Pancreas (tissue), 10 donors: ENCODE data around the gene RRM2. TPM values are rescaled to one million over a fixed set of nuclear protein-coding genes. Genes with fewer than 3 reads are reported as not detected.

Experiments used
- ATAC-seq, 4 donors: fragments of 200-7000 bp; cut with Tn5 transposase; one replicate each; pipeline versions ENCODE4 v1.8.0 to v1.9.1; 2020; ENCODE audit warnings: mild to moderate bottlenecking in 4 of 4, moderate library complexity in 4 of 4
- DNase-seq, 6 donors: peaks; one replicate each; pipeline ENCODE4 v3.0.0-alpha.2; 2020
- FAIRE-seq: peaks from 2 replicates; lab custom pipeline; 2012; peaks lifted over from hg19 to GRCh38; lab: Jason Lieb, UNC
- H3K27ac ChIP-seq, 4 donors: fragments of 200-600 bp; sonication (generic); 1 replicate in 3 of 4; 2 replicates in 1 of 4; pipeline versions ENCODE4 v1.5.0 to v1.8.0; 2020
- H3K27me3 ChIP-seq, 4 donors: fragments of 200-600 bp; one replicate each; pipeline ENCODE4 v1.8.0; 2021
- H3K36me3 ChIP-seq, 3 donors: fragments of 200-600 bp; sonication (generic) in 1 of 3; one replicate each; pipeline versions ENCODE4 v1.5.0 to v1.8.0; 2020 to 2021
- H3K4me1 ChIP-seq, 3 donors: fragments of 200-600 bp; one replicate each; pipeline ENCODE4 v1.8.0; 2021
- H3K4me3 ChIP-seq, 4 donors: fragments of 200-600 bp; sonication (generic) in 2 of 4; one replicate each; pipeline versions ENCODE4 v1.5.0 to v1.8.0; 2020 to 2021
- H3K9me3 ChIP-seq, 4 donors: fragments of 200-600 bp; one replicate each; pipeline ENCODE4 v1.8.0; 2021
- WGBS, 2 donors: extraction: QIAGEN DNeasy Blood & Tissue Kit; methylation state at CpG; one replicate each; pipeline ENCODE4 v1.1.7; 2013; 5-methylcytosine and 5-hydroxymethylcytosine counted together
- intact Hi-C, 3 donors: fragments of 100-400 bp; cut with DNase I; formaldehyde crosslinking; loops; one replicate each; pipeline versions ENCODE4 v1.11.1 to v1.14.2; 2022
- polyA plus RNA-seq, 2 donors: library from polyadenylated mRNA; stranded (reverse); fragments of 200-250 nt; gene quantifications; one replicate each; pipeline ENCODE4 v1.2.3, GENCODE V29; 2013
- total RNA-seq, 6 donors: library from RNA; stranded (reverse); fragmentation: NEBNext Ultra II Directional in 4 of 6; extraction: Animal tissue kit (Norgen Biotek cat#: 25700) in 4 of 6; gene quantifications; one replicate each; pipeline versions ENCODE4 v1.2.1 to v1.2.4, GENCODE V29; 2021 to 2023
- TF ChIP-seq, protein P1 (sequence below), 4 donors: fragments of 200-600 bp; sonication (generic) in 3 of 4; IDR thresholded peaks; one replicate each; pipeline versions ENCODE4 v1.5.0 to v1.8.0; 2021; ENCODE audit warnings: antibody characterized with exemption in 4 of 4
- donor health status: healthy with polysubstance abuse.
- donor health status: DM: no; HTN: no; CAD: no; lungs with moderate emphysema.
- donor health status: DM: no; HTN: no; CAD: no.
- donor health status: control.
- donor health status: control.
- donor health status: Bipolar disorder and iron deficiency.
- donor health status: DM: yes; HTN: yes; CAD: no.
- donor health status: DM: no; HTN: no; CAD: no.
- donor health status: DM: no; HTN: no; CAD: no.
- donor health status: DM: yes; HTN: yes; CAD: no.

RRM2 gene
- total and polyA plus RNA-seq, 8 donors: 0.16 to 3.0 (median 1.3) TPM

- Histone ChIP-seq H3K4me3 (no peak overlapping the region), H3K4me1 (no peaks in the 10 kb centered on the region), H3K27me3 (no peaks in the 10 kb centered on the region), H3K36me3 (no peaks in the 10 kb centered on the region), H3K9me3 (no peaks in the 10 kb centered on the region), H3K27ac (no peak overlapping the region)
- FAIRE-seq: no peak
- no peak for ATAC-seq
- intact Hi-C loops: no loop called here
- 96 to 97% methylated on average over 8 of the region's 8 CpGs for WGBS, 2 donors
- no peak for DNase-seq
- TF ChIP-seq, protein P1, sequence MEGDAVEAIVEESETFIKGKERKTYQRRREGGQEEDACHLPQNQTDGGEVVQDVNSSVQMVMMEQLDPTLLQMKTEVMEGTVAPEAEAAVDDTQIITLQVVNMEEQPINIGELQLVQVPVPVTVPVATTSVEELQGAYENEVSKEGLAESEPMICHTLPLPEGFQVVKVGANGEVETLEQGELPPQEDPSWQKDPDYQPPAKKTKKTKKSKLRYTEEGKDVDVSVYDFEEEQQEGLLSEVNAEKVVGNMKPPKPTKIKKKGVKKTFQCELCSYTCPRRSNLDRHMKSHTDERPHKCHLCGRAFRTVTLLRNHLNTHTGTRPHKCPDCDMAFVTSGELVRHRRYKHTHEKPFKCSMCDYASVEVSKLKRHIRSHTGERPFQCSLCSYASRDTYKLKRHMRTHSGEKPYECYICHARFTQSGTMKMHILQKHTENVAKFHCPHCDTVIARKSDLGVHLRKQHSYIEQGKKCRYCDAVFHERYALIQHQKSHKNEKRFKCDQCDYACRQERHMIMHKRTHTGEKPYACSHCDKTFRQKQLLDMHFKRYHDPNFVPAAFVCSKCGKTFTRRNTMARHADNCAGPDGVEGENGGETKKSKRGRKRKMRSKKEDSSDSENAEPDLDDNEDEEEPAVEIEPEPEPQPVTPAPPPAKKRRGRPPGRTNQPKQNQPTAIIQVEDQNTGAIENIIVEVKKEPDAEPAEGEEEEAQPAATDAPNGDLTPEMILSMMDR (IDR thresholded peaks at IDR 0.05): no peak
Measured at GRCh38 chr2:10164601-10165000, 42.1 kb downstream of the RRM2 start.

- FAIRE-seq: no peak
- Histone ChIP-seq H3K27me3 (no peaks in the 10 kb centered on the region), H3K36me3 (no peaks in the 10 kb centered on the region), H3K27ac (no peak overlapping the region), H3K9me3 (no peaks in the 10 kb centered on the region), H3K4me3 (no peak overlapping the region), H3K4me1 (no peaks in the 10 kb centered on the region)
- intact Hi-C loops: no loop called here
- TF ChIP-seq, protein P1 (IDR thresholded peaks at IDR 0.05): no peak
- no peak for ATAC-seq
- 91 to 95% methylated on average over 11 of the region's 11 CpGs for WGBS, 2 donors
- no peak for DNase-seq
Measured at GRCh38 chr2:10165282-10165681, 42.7 kb downstream of the RRM2 start.

GRCh38 chr2:10165861-10166675 lies 43.5 kb downstream of the RRM2 start:
- H3K9me3 ChIP-seq: no peaks in the 10 kb centered on the region
- 89 to 92% methylated on average over 26 of the region's 26 CpGs for WGBS, 2 donors
- no peak overlapping the region for H3K27ac ChIP-seq
- no peak overlapping the region for H3K4me3 ChIP-seq
- ATAC-seq (no peak), DNase-seq (peak in 1 of 6 donors; percentile 35), FAIRE-seq (no peak)
- intact Hi-C loops: no loop called here
- no peaks in the 10 kb centered on the region for H3K4me1 ChIP-seq
- H3K36me3 ChIP-seq: no peaks in the 10 kb centered on the region
- H3K27me3 ChIP-seq: no peaks in the 10 kb centered on the region
- TF ChIP-seq, protein P1 (IDR thresholded peaks at IDR 0.05): no peak

- Histone ChIP-seq H3K27me3 (no peaks in the 10 kb centered on the region), H3K4me1 (no peaks in the 10 kb centered on the region), H3K36me3 (no peaks in the 10 kb centered on the region), H3K9me3 (no peaks in the 10 kb centered on the region), H3K27ac (no peak overlapping the region), H3K4me3 (no peak overlapping the region)
- no peak for FAIRE-seq
- no peak for DNase-seq
- ATAC-seq: no peak
- TF ChIP-seq, protein P1 (IDR thresholded peaks at IDR 0.05): no peak
- intact Hi-C loops: no loop called here
- 90 to 94% methylated on average over 18 of the region's 18 CpGs for WGBS, 2 donors
Measured at GRCh38 chr2:10166676-10167292, 44.2 kb downstream of the RRM2 start.

DNA sequence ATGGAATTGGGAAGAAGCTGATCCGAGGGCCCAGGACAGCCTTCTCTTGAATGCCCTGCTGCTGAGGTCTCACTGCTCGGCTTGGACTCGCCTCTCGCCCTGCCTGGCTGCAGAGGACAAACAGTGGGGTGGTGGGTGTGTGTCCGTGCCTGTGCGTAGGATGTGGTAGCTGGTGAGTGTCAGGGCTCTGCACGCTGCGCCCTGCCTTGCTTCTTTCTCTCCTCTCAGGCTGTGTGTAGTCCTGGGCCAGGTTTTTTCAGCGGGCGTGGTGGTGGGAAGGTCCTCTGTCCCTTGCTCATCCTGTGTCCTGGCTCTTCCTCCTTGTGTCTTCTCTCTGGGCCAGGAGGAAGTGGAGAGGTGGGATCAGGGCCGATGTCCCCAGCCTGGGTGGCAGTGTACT lies 44.8 kb downstream of the RRM2 start:
- intact Hi-C loops: no loop called here
- H3K36me3 ChIP-seq: no peaks in the 10 kb centered on the region
- FAIRE-seq (no peak), DNase-seq (no peak), ATAC-seq (no peak)
- 93% methylated on average over 11 of the region's 11 CpGs for WGBS, 2 donors
- H3K9me3 ChIP-seq: no peaks in the 10 kb centered on the region
- no peak overlapping the region for H3K27ac ChIP-seq
- no peaks in the 10 kb centered on the region for H3K27me3 ChIP-seq
- no peak overlapping the region for H3K4me3 ChIP-seq
- no peaks in the 10 kb centered on the region for H3K4me1 ChIP-seq
- TF ChIP-seq, protein P1 (IDR thresholded peaks at IDR 0.05): no peak
